AML-193 (cell line): ENCODE data around the gene PLD6.
A peak's percentile ranks its signal among the peaks of the same experiment; 100 is the strongest.

Experiments used
- DNase-seq, 2 experiments: peaks; one replicate each; lab custom pipeline; 2025; lab: John Stamatoyannopoulos, UW

Gene PLD6

GRCh38 chr17:17227608-17228520 is 21.7 kb upstream of the PLD6 start:
- no peak for DNase-seq

- DNase-seq: no peak
Measured at GRCh38 chr17:17226451-17227265, 20.5 kb upstream of the PLD6 start.

DNA sequence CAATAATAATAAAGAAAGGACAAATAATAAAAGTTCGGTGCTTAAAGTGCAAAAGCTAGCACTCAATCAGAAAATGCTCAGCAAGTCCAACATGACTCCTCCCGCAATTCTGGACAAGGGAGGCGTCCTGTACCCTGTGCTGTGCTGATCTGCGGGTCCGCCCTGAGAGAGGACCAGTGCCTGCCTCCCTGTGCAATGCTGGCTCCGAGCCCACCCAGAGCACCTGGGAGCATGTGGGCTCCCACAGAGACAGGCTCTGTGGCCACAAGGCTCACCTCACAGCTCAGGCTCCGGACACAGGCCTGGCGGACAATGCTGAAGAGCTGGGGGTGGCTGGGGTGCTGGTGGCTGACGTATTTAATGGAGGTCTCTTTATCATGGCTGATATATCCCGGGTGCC is 19.8 kb upstream of the PLD6 start:
- DNase-seq: no peak

- DNase-seq: no peak
Measured at GRCh38 chr17:17224137-17224536, 18.0 kb upstream of the PLD6 start.

DNA sequence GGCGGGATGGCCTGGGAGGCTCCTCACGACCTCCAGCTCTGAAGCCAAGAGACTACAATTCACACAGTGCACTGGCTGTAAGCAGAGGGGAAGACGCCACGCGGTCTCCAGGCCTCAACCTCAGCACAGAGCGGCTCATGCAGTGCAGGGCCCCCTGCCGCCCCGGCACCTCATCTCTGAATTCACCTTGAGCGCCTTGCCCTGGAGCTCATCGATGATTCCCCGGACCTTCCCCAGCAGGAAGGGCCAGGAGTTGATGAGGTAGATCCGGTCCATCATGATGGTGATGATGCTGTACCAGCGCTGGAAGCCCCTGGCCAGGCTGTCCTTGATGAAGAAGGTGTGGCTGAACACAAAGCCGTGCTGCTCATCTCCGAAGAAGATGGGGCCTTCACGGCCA is 17.6 kb upstream of the PLD6 start:
- no peak for DNase-seq

DNA sequence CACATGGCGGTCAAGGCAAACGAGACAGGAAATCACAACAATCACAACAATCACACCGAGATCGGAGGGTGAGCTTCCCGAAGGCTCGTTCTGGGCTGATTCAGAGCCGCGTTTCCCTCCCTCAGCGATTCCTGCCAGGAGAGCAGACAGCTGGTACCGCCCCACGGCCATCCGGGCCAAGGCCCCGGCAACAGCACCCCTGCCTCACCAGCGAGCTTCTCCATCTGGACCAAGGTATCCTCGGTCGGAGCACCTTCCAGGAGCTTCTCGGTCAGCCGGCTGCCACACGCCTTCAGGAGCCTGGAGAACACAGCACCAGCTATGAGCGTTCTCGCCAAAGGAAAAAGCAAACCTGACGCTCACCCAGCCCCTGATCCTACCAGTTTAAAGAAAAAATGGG is 15.2 kb upstream of the PLD6 start:
- no peak for DNase-seq

- no peak for DNase-seq
Measured at GRCh38 chr17:17220529-17220928, 14.4 kb upstream of the PLD6 start.

DNA sequence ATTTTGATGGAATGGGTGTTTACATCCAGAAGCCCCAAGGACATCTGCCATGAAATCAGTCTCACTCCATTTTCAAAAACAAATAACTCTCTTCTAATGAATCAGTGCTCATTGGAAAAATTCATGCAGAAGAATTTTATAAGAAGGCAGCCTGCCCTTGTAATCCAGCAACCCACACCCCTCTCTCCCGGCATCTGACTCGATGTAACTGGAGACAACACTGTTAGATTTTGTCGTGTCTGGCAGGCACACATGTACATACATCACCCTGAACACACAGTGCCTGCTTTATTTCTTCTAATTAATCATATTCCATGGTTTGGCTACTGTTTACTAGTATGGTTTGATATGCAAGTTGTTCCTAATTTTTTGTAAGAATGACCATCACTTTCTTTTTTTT is 11.9 kb upstream of the PLD6 start:
- DNase-seq: no peak

DNA sequence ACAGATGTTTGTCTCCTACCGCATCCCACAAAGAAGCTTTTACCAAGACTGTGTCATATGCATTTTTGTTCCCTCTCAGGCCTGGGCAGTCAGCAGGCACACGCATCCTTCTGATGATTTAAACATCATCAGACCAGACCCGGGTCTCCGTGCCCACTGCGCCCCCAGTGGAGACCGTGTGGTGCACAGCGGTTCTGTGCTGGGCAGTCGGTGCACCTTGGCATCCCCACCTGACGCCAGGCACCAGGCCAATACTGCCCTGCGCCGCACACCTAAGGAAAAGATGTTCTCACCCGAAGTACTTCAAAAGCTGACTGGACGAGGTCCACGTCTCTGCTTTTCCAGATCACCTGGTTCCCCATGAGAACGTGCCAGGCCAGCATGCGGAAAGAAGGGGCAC is 10.6 kb upstream of the PLD6 start:
- DNase-seq: no peak

- DNase-seq: no peak
Measured at GRCh38 chr17:17216236-17216635, 10.1 kb upstream of the PLD6 start.

GRCh38 chr17:17215575-17215974 is 9.4 kb upstream of the PLD6 start:
- DNase-seq: no peak

DNA sequence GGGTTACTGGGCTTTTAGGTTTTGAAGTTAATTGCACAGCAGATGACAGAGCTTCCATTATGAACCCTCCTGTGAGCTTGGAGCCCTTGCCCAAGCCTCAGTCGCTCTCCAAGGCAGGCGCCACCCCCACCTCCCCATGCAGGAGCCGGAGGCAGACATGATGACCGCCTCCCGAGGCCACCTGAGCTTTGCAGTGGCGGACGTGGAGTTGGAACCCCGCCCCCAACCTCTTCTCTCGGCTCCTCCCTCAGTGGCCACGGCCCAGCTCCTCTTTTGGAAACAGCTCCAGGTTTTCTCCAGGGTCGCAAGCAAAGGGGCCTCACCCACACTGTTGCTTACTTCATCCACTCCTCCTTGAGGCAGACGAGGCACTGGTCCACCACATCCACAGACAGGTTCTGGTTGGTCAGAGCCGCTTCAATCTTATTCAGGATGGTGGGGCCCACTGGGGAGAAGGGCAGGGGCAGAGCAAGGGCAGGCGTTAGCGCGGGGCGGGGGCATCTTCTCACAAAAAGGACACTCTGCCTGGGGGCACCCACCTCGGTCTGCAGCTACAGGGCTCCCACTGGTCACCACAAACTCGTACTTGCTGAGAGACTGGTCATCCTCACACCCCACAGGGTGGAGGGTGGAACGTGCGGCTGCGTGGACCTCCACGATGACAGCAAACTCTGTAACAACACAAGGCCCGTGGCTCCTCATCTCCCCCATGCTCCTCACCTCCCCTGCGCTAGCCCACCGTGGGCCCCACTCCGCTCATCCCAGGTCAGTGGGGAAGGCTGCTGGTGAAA is 8.7 kb upstream of the PLD6 start:
- no peak for DNase-seq

- DNase-seq: no peak
Measured at GRCh38 chr17:17213775-17214174, 7.6 kb upstream of the PLD6 start.

- DNase-seq: no peak
Measured at GRCh38 chr17:17207998-17208397, 1.9 kb upstream of the PLD6 start.

- no peak for DNase-seq
Measured at GRCh38 chr17:17206913-17207335, 791 bp upstream of the PLD6 start.

GRCh38 chr17:17205368-17206123 is 587 bp downstream of the PLD6 start:
- peak; percentile 0 to 11 for DNase-seq

DNA sequence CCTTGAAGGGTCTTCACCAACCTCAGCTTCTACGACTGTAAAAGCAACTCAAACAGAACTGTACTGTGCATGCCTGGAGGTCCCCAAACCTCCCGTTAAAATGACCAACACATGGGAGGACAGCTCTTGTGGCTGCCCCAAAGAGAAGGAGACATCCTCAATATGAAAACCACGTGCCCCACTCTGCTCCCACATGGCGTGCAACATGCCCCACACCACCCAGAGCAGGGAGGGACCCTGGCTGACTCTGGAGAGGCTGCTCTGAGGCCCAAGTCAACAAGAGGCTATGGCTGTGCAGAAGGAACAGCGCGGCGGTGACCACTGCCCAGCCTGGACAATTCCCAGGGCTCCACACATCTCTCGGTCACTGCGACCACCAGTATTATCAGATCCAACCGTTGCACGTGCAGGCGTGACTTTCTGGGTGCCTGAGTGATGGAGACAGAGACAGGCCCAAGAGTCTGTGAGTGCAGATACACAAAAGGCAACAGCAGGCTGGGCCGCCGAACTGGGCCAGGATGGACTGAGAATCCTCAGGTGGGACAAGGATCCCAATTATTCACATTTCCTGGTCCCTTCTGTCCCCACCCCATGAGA is 1.4 kb downstream of the PLD6 start:
- DNase-seq: no peak

DNA sequence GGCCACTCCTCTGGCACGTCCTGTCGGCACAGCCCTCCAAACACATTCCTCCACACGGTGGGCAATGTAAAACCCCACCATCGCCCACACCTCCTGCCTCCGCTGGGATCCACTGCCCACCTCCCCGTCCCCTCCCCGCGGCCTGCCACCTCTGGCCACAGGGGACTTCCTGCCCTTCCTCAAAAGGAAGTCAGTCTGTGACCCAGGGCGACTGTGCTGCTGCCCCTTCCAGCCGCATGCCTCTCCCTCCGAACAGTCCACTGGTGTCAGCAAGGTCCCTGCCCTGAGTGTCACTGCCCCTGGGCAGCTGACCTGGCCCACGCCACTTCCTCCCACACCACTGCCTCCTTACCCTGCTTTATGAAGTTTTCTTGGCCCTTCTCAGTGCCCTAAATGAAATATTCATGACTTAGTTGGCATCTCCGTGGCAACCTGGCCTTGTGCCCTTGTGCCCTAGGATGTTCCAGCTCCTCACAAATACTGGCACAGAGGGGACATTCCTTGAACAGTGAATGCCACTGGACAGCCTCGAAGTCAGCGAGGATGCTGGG is 2.0 kb downstream of the PLD6 start:
- no peak for DNase-seq

DNA sequence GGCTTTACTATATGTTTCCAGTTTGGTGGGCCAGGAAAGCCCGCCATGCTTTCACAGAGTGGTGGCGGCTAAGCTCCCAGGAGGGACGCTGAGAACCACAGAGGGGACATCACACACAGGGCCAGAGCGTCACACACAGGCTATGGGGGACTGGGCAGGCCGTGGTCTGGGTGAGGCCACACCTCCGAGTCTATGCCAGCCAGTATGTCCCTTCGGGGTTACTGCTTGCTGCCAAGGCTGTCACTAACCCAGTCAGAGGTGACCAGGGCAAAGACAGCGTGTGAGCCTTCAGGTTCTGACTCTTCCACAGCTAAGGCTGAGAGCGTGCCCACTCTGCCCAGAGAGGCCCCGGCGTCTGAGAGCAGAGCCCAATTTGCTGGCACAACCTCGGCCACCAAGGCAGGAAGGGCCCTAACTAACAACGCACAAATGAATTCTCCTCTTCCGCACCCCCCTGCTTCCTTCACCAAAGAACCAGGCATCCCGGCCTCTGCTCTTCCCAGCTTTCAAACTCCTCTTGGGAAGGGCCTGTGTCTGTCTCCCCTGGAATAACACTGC is 2.9 kb downstream of the PLD6 start:
- DNase-seq: no peak

DNA sequence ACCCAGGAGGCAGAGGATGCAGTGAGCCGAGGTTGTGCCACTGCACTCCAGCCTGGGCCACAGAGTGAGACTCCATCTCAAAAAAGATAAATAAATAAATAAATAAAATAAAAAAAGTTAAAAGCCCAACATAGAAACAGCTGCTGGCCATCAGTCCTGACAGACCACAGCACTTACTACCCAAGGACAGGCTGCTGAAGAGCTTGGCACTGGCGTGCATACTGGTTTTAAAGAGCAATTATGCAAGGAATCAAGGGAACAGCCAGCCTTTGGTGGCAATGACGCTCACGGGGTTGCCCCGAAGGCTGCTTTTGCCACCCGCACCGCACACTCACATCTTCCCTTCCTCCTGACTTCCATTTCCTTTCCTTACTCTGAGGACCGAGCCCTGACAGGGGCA is 4.2 kb downstream of the PLD6 start:
- DNase-seq: no peak

DNA sequence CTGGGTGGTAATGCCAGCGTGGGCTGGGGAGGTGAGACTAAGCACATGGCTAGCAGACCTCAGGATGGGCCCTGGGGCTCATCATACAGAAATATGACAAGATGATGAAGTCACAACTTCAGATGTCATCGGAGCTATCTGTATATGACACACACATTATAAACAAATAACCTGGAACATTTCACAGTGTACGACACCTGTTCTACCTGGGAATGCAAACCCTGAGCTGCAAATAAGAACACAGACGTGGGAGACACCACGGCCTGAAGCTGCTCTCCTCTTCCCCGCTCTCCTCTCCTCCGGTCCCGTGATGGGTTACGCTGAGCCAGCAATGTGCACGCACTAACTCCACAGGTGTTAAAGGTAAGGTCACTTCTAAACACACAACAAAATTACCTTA is 4.9 kb downstream of the PLD6 start:
- DNase-seq: no peak
